Prostate gland (tissue), 2 donors: ENCODE results near the gene TMEM192. TPM values are rescaled to one million over a fixed set of nuclear protein-coding genes. Genes with fewer than 3 reads are reported as not detected.

Experiments used
- DNase-seq: peaks from one replicate; pipeline ENCODE4 v3.0.0-alpha.2; 2019; ENCODE audit warnings: low spot score
- H3K27ac ChIP-seq, 2 donors: fragments of 200-600 bp; sonication (generic); 2 replicates each; pipeline ENCODE4 v1.5.1; 2017 to 2019
- H3K27me3 ChIP-seq: fragments of 200-600 bp; sonication (generic); replicated peaks from 2 replicates; pipeline ENCODE4 v1.5.1; 2019; ENCODE audit not compliant: insufficient read depth
- H3K36me3 ChIP-seq, 2 donors: fragments of 200-600 bp; sonication (generic); 1 replicate in 1 of 2; 2 replicates in 1 of 2; pipeline versions ENCODE4 v1.5.1 to v1.8.1; 2017 to 2019
- H3K4me1 ChIP-seq: fragments of 200-600 bp; sonication (generic); replicated peaks from 2 replicates; pipeline ENCODE4 v1.5.1; 2019
- H3K4me3 ChIP-seq, 2 donors: fragments of 200-600 bp; sonication (generic); 2 replicates each; pipeline ENCODE4 v1.5.1; 2017 to 2019
- H3K9me3 ChIP-seq: fragments of 200-600 bp; sonication (generic); 2 replicates; pipeline ENCODE4 v1.5.1; 2017
- POLR2A ChIP-seq: fragments of 450-650 bp; IDR thresholded peaks from one replicate; pipeline ENCODE4 v1.6.1; 2016; ENCODE audit warnings: antibody characterized with exemption, mild to moderate bottlenecking
- POLR2AphosphoS5 ChIP-seq: sonication (generic); formaldehyde crosslinking; IDR thresholded peaks from one replicate; pipeline ENCODE4 v1.6.1; 2017; ENCODE audit warnings: antibody characterized with exemption
- WGBS: methylation state at CpG from one replicate; pipeline ENCODE4 v1.1.5; 2018; 5-methylcytosine and 5-hydroxymethylcytosine counted together
- intact Hi-C: fragments of 100-400 bp; cut with DNase I; formaldehyde crosslinking; loops from one replicate; pipeline ENCODE4 v1.14.2; 2022
- total RNA-seq, 2 donors: library from RNA; depleted of rRNA; stranded (reverse); fragments of >200 nt; gene quantifications; one replicate each; pipeline ENCODE4 v1.1.0, GENCODE V29; 2016
- TF ChIP-seq, protein P1 (sequence below), 4 experiments: fragments of 200-600 bp in 2 of 4; fragments of 450-650 bp in 2 of 4; sonication (generic) in 2 of 4; IDR thresholded peaks; 1 replicate in 3 of 4; 2 replicates in 1 of 4; pipeline ENCODE4 v1.5.1; 2016 to 2019; ENCODE audit warnings: antibody characterized with exemption in 4 of 4, mild to moderate bottlenecking in 2 of 4, moderate library complexity in 2 of 4

Gene TMEM192
- total RNA-seq, result 10 to 100 TPM; 22.3 to 43.3 TPM

GRCh38 chr4:165112368-165113121, at the start of gene TMEM192:
TMEM192 (minus strand) TSS chr4:165112860; CDS start chr4:165112773, 87 bp downstream.
- peak within 1 kb of the TSS; percentile 64 to 84 for H3K4me3 ChIP-seq
- H3K9me3 ChIP-seq, result no peaks in the 10 kb centered on the region
- H3K27me3 ChIP-seq, result no peaks in the 10 kb centered on the region
- WGBS, result under 1% methylated on average over 40 of the region's 66 CpGs
- no peaks in the 10 kb centered on the region for H3K4me1 ChIP-seq
- H3K36me3 ChIP-seq, result no peaks in the 10 kb centered on the region
- intact Hi-C loops, result no loop called here
- DNase-seq, result peak; percentile 96
- TF ChIP-seq, protein P1, sequence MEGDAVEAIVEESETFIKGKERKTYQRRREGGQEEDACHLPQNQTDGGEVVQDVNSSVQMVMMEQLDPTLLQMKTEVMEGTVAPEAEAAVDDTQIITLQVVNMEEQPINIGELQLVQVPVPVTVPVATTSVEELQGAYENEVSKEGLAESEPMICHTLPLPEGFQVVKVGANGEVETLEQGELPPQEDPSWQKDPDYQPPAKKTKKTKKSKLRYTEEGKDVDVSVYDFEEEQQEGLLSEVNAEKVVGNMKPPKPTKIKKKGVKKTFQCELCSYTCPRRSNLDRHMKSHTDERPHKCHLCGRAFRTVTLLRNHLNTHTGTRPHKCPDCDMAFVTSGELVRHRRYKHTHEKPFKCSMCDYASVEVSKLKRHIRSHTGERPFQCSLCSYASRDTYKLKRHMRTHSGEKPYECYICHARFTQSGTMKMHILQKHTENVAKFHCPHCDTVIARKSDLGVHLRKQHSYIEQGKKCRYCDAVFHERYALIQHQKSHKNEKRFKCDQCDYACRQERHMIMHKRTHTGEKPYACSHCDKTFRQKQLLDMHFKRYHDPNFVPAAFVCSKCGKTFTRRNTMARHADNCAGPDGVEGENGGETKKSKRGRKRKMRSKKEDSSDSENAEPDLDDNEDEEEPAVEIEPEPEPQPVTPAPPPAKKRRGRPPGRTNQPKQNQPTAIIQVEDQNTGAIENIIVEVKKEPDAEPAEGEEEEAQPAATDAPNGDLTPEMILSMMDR (IDR thresholded peaks at IDR 0.05), result peak in 2 of 4 experiments; percentile 48 to 55
- TF ChIP-seq POLR2AphosphoS5 (peak; percentile 87), POLR2A (peak; percentile 70)
- peak within 1 kb of the TSS; percentile 87 to 91 for H3K27ac ChIP-seq

DNA sequence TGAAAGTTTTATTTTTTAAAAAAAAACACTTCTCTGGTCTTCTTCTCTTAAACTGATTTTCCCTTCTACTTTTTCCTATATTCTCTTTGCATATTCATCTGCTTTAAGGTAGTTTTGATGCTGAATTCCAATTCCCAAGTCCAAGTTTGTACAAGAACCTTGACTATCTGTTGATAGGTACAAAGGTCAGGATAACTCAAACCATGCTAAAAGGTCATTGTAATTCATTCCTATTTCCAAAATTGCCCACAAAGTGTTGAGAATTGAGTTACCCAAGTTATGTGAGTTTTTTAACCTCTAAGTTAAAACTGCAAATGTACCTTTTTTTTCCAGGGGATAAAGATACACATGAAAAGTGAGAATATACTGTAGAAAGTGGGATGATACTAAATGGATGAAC, 46.1 kb upstream of the TMEM192 start:
- Histone ChIP-seq H3K4me3 (no peak overlapping the region), H3K4me1 (no peaks in the 10 kb centered on the region), H3K9me3 (no peaks in the 10 kb centered on the region), H3K27ac (no peak overlapping the region), H3K27me3 (no peaks in the 10 kb centered on the region), H3K36me3 (no peaks in the 10 kb centered on the region)
- intact Hi-C loops, result no loop called here
- TF ChIP-seq POLR2A, result no peak
- no peak for DNase-seq

GRCh38 chr4:165156906-165157305, 44.2 kb upstream of the TMEM192 start:
- intact Hi-C loops, result no loop called here
- no peak overlapping the region for H3K4me3 ChIP-seq
- no peaks in the 10 kb centered on the region for H3K27me3 ChIP-seq
- WGBS, result 85% methylated on average over 2 of the region's 2 CpGs
- H3K36me3 ChIP-seq, result no peaks in the 10 kb centered on the region
- no peak for DNase-seq
- no peak overlapping the region for H3K27ac ChIP-seq
- no peaks in the 10 kb centered on the region for H3K9me3 ChIP-seq
- TF ChIP-seq, protein P1 (IDR thresholded peaks at IDR 0.05), result no peak
- no peak for TF ChIP-seq POLR2AphosphoS5
- TF ChIP-seq POLR2A, result no peak
- no peaks in the 10 kb centered on the region for H3K4me1 ChIP-seq

GRCh38 chr4:165154482-165154881, 41.8 kb upstream of the TMEM192 start:
- Histone ChIP-seq H3K9me3 (no peaks in the 10 kb centered on the region), H3K4me1 (no peaks in the 10 kb centered on the region), H3K27ac (no peak overlapping the region), H3K36me3 (no peaks in the 10 kb centered on the region), H3K4me3 (no peak overlapping the region), H3K27me3 (no peaks in the 10 kb centered on the region)
- TF ChIP-seq, protein P1 (IDR thresholded peaks at IDR 0.05), result no peak
- no peak for TF ChIP-seq POLR2AphosphoS5
- intact Hi-C loops, result no loop called here
- no peak for DNase-seq

DNA sequence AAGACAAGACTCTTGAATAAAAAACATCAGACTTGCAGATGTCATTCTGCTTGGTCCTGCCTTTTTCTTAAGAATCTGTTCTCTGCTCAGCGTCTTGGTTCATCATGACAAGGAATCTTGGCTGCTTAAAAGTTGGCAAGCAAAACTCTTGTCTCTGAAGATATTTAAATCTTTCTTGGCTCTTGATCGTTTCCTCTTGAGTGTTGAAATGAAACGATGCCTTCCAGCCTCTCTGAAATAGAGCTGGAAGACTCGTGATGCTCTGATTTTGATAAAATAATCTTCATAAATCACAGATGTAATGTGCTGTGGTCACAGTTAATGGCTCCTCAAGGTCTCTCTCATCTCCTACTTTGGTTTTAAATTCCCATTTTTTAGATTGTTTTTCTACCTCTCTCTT, 39.9 kb upstream of the TMEM192 start:
- intact Hi-C loops, result no loop called here
- Histone ChIP-seq H3K27me3 (no peaks in the 10 kb centered on the region), H3K4me3 (no peak overlapping the region), H3K4me1 (no peaks in the 10 kb centered on the region), H3K9me3 (no peaks in the 10 kb centered on the region), H3K27ac (no peak overlapping the region), H3K36me3 (no peaks in the 10 kb centered on the region)
- WGBS, result 17% methylated on average over 4 of the region's 4 CpGs
- no peak for TF ChIP-seq POLR2AphosphoS5
- TF ChIP-seq POLR2A, result no peak
- TF ChIP-seq, protein P1 (IDR thresholded peaks at IDR 0.05), result no peak
- no peak for DNase-seq
